ENCODE results near the gene RGPD5.
"Not testable (repeated sequence)": the region's sequence is repeated elsewhere in the genome, so short reads cannot be mapped to it uniquely, and the experiment has no call there.

- not testable (repeated sequence) for TF ChIP-seq CTCF (IDR thresholded peaks at IDR 0.05; ENCODE audit: insufficient read depth, low read depth, low read length); EZH2 (IDR thresholded peaks at IDR 0.05; ENCODE audit: insufficient read depth, low read length)
Observed at GRCh38 chr2:109751572-109751971, 42.5 kb upstream of the RGPD5 start.
